ENCODE data around the gene SYCE1.
"Not testable (repeated sequence)": the region's sequence is repeated elsewhere in the genome, so short reads cannot be mapped to it uniquely, and the experiment has no call there.

Gene SYCE1

DNA sequence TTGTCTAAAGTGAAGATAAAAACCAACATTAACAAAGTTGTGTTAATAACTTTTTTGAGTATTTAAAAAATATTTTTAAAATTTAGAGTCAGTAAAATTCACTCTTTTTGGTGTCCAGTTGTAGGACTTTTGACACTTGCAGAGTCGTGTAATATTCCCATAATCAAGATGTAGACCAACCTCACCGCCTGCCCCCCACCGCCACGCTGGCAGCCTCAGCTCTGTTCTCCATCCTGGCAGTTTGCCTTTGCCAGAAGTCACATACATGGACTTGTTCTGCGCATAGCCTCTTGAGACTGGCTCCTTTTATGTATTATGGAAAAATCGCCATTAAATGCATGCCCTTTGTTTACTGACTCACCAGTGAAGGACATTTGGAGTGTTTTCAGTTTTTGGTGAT lies 27.3 kb upstream of the SYCE1 start:
- Histone ChIP-seq H3K18ac (ENCODE audit: low read depth in 1 of 2, low read length in 2 of 2) (no peak overlapping the region), H4K91ac (ENCODE audit: low read length) (no peak overlapping the region), H3K9ac (ENCODE audit: low read length) (no peak overlapping the region), H3K4me1 (ENCODE audit: control insufficient read depth, insufficient read depth, low read depth, low read length) (no peaks in the 10 kb centered on the region), H3K4me3 (ENCODE audit: insufficient read depth in 1 of 2, low read depth in 1 of 2, low read length in 2 of 2) (no peak overlapping the region), H3K14ac (ENCODE audit: low read length in 2 of 2) (no peak overlapping the region), H2BK12ac (ENCODE audit: low read length in 2 of 2) (no peak overlapping the region), H3K9me3 (ENCODE audit: control insufficient read depth, low read length) (no peaks in the 10 kb centered on the region), H3K27ac (ENCODE audit: low read length, poor library complexity, severe bottlenecking) (no peak overlapping the region), H2BK5ac (ENCODE audit: low read depth, low read length, poor library complexity, severe bottlenecking) (no peak overlapping the region), H2BK120ac (ENCODE audit: low read depth, low read length) (no peak overlapping the region), H2BK15ac (ENCODE audit: low read depth, poor library complexity, severe bottlenecking) (no peak overlapping the region), H3K4ac (ENCODE audit: low read depth in 1 of 2, low read length in 2 of 2) (no peak overlapping the region), H3K36me3 (ENCODE audit: control insufficient read depth in 1 of 2, insufficient read depth in 2 of 2, low read depth in 1 of 2, low read length in 2 of 2) (no peaks in the 10 kb centered on the region), H4K8ac (ENCODE audit: low read length) (no peak overlapping the region), H3K27me3 (ENCODE audit: control insufficient read depth in 1 of 2, insufficient read depth in 1 of 2, low read length in 2 of 2) (peaks cover 4 to 26% of the 10 kb centered on the region in 2 experiments), H3K23ac (ENCODE audit: low read length in 2 of 2) (no peak overlapping the region), H3K4me2 (ENCODE audit: low read length, poor library complexity, severe bottlenecking) (no peak overlapping the region), H2AFZ (ENCODE audit: low read depth, low read length) (no peak overlapping the region), H2AK5ac (ENCODE audit: low read length, severe bottlenecking) (no peak overlapping the region), H3K79me1 (replicated peaks; ENCODE audit: low read length, poor library complexity, severe bottlenecking) (no peaks in the 10 kb centered on the region)
- no peak for DNase-seq
- 60% methylated on average over 6 of the region's 6 CpGs for whole genome bisulfite sequencing

DNA sequence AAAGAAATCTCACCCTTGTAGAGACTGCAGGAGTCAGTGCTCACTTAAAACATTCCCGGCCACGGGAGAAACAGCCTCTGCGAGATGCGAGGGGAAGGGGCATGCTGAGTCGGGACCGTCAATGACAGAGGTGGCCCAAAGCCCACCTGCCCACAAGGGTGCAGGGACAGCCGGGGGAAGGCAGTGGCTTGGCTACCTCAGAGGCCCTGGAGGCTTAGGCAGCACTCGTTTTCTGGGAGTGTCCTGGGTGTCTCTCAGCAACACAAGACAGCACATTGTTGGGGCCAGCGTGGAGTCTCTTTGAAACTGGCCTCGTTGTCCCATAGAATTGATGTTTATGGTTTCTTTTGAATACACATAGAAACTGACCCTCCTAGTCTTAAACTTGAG lies 25.6 kb upstream of the SYCE1 start:
- H3K14ac ChIP-seq (ENCODE audit: low read length in 2 of 2) = no peak overlapping the region
- no peak overlapping the region for H2AFZ ChIP-seq (ENCODE audit: low read depth, low read length)
- no peak for DNase-seq
- H3K18ac ChIP-seq (ENCODE audit: low read depth in 1 of 2, low read length in 2 of 2) = no peak overlapping the region
- H3K9me3 ChIP-seq (ENCODE audit: control insufficient read depth, low read length) = no peaks in the 10 kb centered on the region
- no peak overlapping the region for H3K4ac ChIP-seq (ENCODE audit: low read depth in 1 of 2, low read length in 2 of 2)
- H2AK5ac ChIP-seq (ENCODE audit: low read length, severe bottlenecking) = no peak overlapping the region
- H3K4me3 ChIP-seq (ENCODE audit: insufficient read depth in 1 of 2, low read depth in 1 of 2, low read length in 2 of 2) = no peak overlapping the region
- H3K27me3 ChIP-seq (ENCODE audit: control insufficient read depth in 1 of 2, insufficient read depth in 1 of 2, low read length in 2 of 2) = peaks cover 4 to 23% of the 10 kb centered on the region in 2 experiments
- WGBS = 82% methylated on average over 9 of the region's 10 CpGs
- no peaks in the 10 kb centered on the region for H3K36me3 ChIP-seq (ENCODE audit: control insufficient read depth in 1 of 2, insufficient read depth in 2 of 2, low read depth in 1 of 2, low read length in 2 of 2)
- no peak overlapping the region for H3K9ac ChIP-seq (ENCODE audit: low read length)
- no peak overlapping the region for H3K4me2 ChIP-seq (ENCODE audit: low read length, poor library complexity, severe bottlenecking)
- H2BK15ac ChIP-seq (ENCODE audit: low read depth, poor library complexity, severe bottlenecking) = no peak overlapping the region
- no peak overlapping the region for H3K27ac ChIP-seq (ENCODE audit: low read length, poor library complexity, severe bottlenecking)
- no peaks in the 10 kb centered on the region for H3K79me1 ChIP-seq (replicated peaks; ENCODE audit: low read length, poor library complexity, severe bottlenecking)
- no peak overlapping the region for H4K8ac ChIP-seq (ENCODE audit: low read length)
- H3K23ac ChIP-seq (ENCODE audit: low read length in 2 of 2) = no peak overlapping the region
- no peaks in the 10 kb centered on the region for H3K4me1 ChIP-seq (ENCODE audit: control insufficient read depth, insufficient read depth, low read depth, low read length)
- no peak overlapping the region for H2BK5ac ChIP-seq (ENCODE audit: low read depth, low read length, poor library complexity, severe bottlenecking)
- no peak overlapping the region for H2BK120ac ChIP-seq (ENCODE audit: low read depth, low read length)
- H4K91ac ChIP-seq (ENCODE audit: low read length) = no peak overlapping the region
- no peak overlapping the region for H2BK12ac ChIP-seq (ENCODE audit: low read length in 2 of 2)

DNA sequence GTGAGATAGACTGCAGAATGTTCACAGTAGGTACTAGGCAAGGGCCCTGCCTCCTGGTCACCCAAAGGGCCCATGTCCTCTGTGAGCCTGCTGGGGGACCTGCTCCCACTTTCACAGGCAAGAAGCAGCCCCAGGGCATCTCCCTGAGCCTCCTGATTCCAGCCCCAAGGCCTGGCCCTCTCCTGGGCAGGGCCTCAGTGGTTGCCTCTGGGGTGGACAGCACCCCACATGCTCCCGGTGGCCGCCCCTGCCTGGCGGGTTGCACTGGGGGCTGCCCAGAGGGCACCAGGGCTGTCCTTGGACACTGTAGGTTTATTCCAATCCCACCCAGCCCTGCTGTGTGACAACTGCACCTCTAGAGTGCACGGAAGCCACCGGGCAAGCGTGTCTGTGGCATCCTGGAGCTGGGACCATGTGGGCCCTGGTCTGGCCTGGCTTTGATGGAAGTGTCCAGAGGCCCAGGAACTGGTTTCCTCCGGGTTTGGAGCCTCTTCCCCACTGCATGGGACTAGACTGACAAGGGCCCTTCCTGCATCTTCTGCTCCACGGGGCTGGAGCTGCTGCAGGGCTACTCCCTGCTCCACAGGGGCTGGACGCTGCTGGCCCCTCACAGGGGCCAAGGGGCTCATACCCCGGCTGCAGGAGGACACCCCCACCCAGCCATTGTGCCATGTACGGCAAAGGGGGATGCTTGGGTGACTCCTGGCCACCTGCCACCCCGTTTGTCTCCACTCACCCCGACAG lies 25.0 kb upstream of the SYCE1 start:
- Histone ChIP-seq H3K9ac (ENCODE audit: low read length) (no peak overlapping the region), H2BK120ac (ENCODE audit: low read depth, low read length) (no peak overlapping the region), H3K27ac (ENCODE audit: low read length, poor library complexity, severe bottlenecking) (no peak overlapping the region), H4K8ac (ENCODE audit: low read length) (no peak overlapping the region), H2BK12ac (ENCODE audit: low read length in 2 of 2) (no peak overlapping the region), H3K79me1 (replicated peaks; ENCODE audit: low read length, poor library complexity, severe bottlenecking) (no peaks in the 10 kb centered on the region), H4K91ac (ENCODE audit: low read length) (no peak overlapping the region), H2AK5ac (ENCODE audit: low read length, severe bottlenecking) (no peak overlapping the region), H3K4me2 (ENCODE audit: low read length, poor library complexity, severe bottlenecking) (no peak overlapping the region), H2BK15ac (ENCODE audit: low read depth, poor library complexity, severe bottlenecking) (no peak overlapping the region), H3K14ac (ENCODE audit: low read length in 2 of 2) (no peak overlapping the region), H3K9me3 (ENCODE audit: control insufficient read depth, low read length) (no peaks in the 10 kb centered on the region), H3K4ac (ENCODE audit: low read depth in 1 of 2, low read length in 2 of 2) (no peak overlapping the region), H3K4me1 (ENCODE audit: control insufficient read depth, insufficient read depth, low read depth, low read length) (no peaks in the 10 kb centered on the region), H3K23ac (ENCODE audit: low read length in 2 of 2) (no peak overlapping the region), H3K36me3 (ENCODE audit: control insufficient read depth in 1 of 2, insufficient read depth in 2 of 2, low read depth in 1 of 2, low read length in 2 of 2) (no peaks in the 10 kb centered on the region), H2BK5ac (ENCODE audit: low read depth, low read length, poor library complexity, severe bottlenecking) (no peak overlapping the region), H3K4me3 (ENCODE audit: insufficient read depth in 1 of 2, low read depth in 1 of 2, low read length in 2 of 2) (no peak overlapping the region), H3K27me3 (ENCODE audit: control insufficient read depth in 1 of 2, insufficient read depth in 1 of 2, low read length in 2 of 2) (peaks cover 4 to 22% of the 10 kb centered on the region in 2 experiments), H3K18ac (ENCODE audit: low read depth in 1 of 2, low read length in 2 of 2) (no peak overlapping the region), H2AFZ (ENCODE audit: low read depth, low read length) (no peak overlapping the region)
- 72% methylated on average over 13 of the region's 13 CpGs for WGBS
- no peak for DNase-seq

DNA sequence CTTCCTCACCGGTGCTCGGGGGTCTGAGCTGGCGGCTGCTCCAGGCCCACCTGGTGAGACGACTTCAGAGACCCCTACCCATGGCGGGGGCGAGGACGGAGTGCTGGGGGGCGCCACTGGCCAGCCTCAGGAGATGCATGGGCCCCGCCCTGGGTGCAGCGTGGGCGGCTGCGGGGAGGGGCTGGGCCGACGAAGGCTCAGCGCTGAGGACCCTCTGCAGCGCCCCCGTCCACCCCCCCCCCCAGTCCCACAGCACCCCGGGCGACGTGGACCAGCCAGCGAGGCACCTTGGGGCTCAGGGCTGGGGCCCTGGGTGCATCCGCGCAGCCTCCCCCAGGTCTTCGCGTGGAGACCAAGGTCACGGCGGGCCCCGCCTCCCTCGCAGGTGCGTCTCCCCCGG lies 11.7 kb upstream of the SYCE1 start:
- H2AFZ ChIP-seq (ENCODE audit: low read depth, low read length); H3K9ac ChIP-seq (ENCODE audit: low read length); H3K4me3 ChIP-seq (ENCODE audit: insufficient read depth in 1 of 2, low read depth in 1 of 2, low read length in 2 of 2); H3K18ac ChIP-seq (ENCODE audit: low read depth in 1 of 2, low read length in 2 of 2); H2BK5ac ChIP-seq (ENCODE audit: low read depth, low read length, poor library complexity, severe bottlenecking); H4K91ac ChIP-seq (ENCODE audit: low read length); H3K27me3 ChIP-seq (ENCODE audit: control insufficient read depth in 1 of 2, insufficient read depth in 1 of 2, low read length in 2 of 2); H3K36me3 ChIP-seq (ENCODE audit: control insufficient read depth in 1 of 2, insufficient read depth in 2 of 2, low read depth in 1 of 2, low read length in 2 of 2); H3K4ac ChIP-seq (ENCODE audit: low read depth in 1 of 2, low read length in 2 of 2); H3K27ac ChIP-seq (ENCODE audit: low read length, poor library complexity, severe bottlenecking); H4K8ac ChIP-seq (ENCODE audit: low read length); H3K4me2 ChIP-seq (ENCODE audit: low read length, poor library complexity, severe bottlenecking); H3K14ac ChIP-seq (ENCODE audit: low read length in 2 of 2); H3K79me1 ChIP-seq (replicated peaks; ENCODE audit: low read length, poor library complexity, severe bottlenecking); H3K23ac ChIP-seq (ENCODE audit: low read length in 2 of 2); DNase-seq; H2BK15ac ChIP-seq (ENCODE audit: low read depth, poor library complexity, severe bottlenecking); H2BK12ac ChIP-seq (ENCODE audit: low read length in 2 of 2); H2BK120ac ChIP-seq (ENCODE audit: low read depth, low read length); H3K4me1 ChIP-seq (ENCODE audit: control insufficient read depth, insufficient read depth, low read depth, low read length); H2AK5ac ChIP-seq (ENCODE audit: low read length, severe bottlenecking): not testable (repeated sequence)
- peaks cover 13% of the 10 kb centered on the region for H3K9me3 ChIP-seq (ENCODE audit: control insufficient read depth, low read length)
- WGBS = no CpG with 5 or more reads among the region's 31 CpGs
